ENCODE measurements around the gene MYO5C.

Gene MYO5C

DNA sequence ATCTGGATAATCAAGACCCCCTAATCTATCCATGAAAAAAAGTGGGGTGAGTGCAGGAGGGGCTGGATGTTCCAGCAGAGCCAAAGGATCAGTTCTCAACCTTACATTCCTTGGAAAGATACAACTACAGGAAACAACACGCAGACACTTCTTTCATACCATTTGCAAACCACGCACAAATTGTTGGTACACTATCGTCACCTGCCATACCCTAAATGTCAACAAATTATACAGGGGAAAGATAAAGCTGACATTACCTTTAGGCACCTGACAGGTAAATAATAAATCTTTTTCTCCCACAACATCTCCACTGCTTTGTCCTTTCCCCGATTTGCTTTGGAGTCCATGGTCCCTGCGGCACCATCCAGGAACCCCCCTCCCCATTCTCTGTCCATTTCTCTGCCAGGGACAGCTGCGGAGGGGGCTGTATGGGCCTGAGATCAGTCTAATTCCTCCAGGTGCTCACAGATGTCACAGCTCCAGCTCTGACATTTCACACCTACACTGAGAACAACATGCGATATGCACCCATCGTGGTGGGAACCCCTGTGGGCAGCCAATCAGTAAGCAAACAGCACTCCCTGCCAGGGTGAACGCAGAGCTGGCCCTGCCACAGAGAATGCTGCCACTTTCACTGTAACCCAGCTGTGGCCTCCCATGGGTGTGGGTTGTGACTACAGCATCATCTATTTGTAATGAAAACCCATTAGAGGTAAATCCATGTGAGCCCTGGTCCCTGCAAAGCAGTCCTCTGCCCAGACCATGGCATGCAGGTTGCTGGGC, 145.4 kb downstream of the MYO5C start:
- H3K9me3 ChIP-seq (ENCODE audit: control insufficient read depth in 1 of 2, low read length in 2 of 2): no peaks in the 10 kb centered on the region
- no peaks in the 10 kb centered on the region for H3K4me1 ChIP-seq (ENCODE audit: control insufficient read depth in 1 of 2, insufficient read depth in 2 of 2, low read length in 2 of 2)
- no peak overlapping the region for H3K27ac ChIP-seq (ENCODE audit: low read length)
- no peaks in the 10 kb centered on the region for H3K27me3 ChIP-seq (ENCODE audit: low read depth, low read length)
- H3K36me3 ChIP-seq (ENCODE audit: control insufficient read depth in 1 of 2, insufficient read depth in 2 of 2, low read length in 2 of 2): peaks cover 15 to 36% of the 10 kb centered on the region in 2 donors
- no peak overlapping the region for H3K4me3 ChIP-seq (ENCODE audit: low read depth in 1 of 2, low read length in 2 of 2)

DNA sequence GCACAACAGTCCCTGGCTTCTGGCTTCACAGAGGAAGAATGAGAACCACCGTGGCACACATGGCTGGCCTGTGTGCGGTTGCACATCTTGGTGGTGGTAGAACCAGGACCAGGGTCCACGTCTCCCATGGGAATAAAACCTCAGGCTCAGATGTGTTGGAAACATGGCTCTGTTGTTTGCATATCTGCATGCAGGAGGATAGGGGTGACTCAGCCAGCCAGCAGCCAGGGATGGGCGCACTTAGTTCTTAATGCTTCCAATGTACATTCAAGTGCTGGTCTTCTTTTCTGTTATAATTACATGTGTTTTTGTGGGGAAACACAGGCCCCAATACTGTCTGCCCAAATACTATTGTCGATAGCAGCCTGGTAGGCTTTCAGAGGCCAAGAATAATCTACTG, 147.2 kb downstream of the MYO5C start:
- no peak overlapping the region for H3K4me3 ChIP-seq (ENCODE audit: low read depth in 1 of 2, low read length in 2 of 2)
- no peaks in the 10 kb centered on the region for H3K27me3 ChIP-seq (ENCODE audit: low read depth, low read length)
- H3K4me1 ChIP-seq (ENCODE audit: control insufficient read depth in 1 of 2, insufficient read depth in 2 of 2, low read length in 2 of 2): no peaks in the 10 kb centered on the region
- no peak overlapping the region for H3K27ac ChIP-seq (ENCODE audit: low read length)
- H3K36me3 ChIP-seq (ENCODE audit: control insufficient read depth in 1 of 2, insufficient read depth in 2 of 2, low read length in 2 of 2): peaks cover 15 to 47% of the 10 kb centered on the region in 2 donors
- H3K9me3 ChIP-seq (ENCODE audit: control insufficient read depth in 1 of 2, low read length in 2 of 2): no peaks in the 10 kb centered on the region

DNA sequence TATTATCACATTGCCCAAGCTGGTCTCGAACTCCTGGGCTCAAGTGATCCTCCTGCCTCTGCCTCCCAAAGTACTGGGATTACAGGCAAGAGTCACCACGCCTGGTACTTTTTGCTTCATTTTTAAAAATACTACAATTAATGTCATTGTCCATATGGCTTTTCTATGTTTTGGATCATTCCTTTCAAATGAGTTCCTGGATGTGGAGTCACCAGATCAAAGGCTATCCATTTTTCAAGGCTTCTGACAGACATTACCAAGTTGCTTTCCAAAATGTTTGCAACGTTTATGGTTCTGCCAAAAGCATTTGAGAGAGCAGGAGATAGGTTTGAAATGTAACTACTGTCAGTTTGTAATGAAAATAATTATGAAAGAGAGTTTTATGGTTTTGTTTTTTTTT, 148.8 kb downstream of the MYO5C start:
- H3K27ac ChIP-seq (ENCODE audit: low read length): no peak overlapping the region

DNA sequence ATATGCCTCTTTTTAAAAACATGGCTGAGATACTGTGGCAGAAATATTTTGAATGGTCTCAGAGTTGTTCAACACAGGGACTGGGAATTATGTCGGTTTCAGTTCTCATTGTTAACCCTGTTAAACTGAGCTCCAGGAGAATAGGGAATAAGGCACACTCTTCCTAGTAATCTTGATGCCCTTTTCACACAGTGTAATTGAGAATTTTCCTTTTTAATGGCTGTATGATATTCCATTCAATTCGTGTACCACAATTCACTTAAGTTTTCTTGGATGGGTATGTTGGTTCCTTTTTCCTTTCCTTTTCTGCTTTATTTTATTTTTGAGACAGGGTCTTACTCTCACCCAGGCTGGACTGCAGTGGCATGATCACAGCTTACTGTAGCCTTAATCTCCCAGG, 149.3 kb downstream of the MYO5C start:
- H3K36me3 ChIP-seq (ENCODE audit: control insufficient read depth in 1 of 2, insufficient read depth in 2 of 2, low read length in 2 of 2): peaks cover 15 to 35% of the 10 kb centered on the region in 2 donors

More for the DNA sequence above, 148.8 kb downstream of the MYO5C start:
- Histone ChIP-seq H3K4me3 (ENCODE audit: low read depth in 1 of 2, low read length in 2 of 2) (no peak overlapping the region), H3K9me3 (ENCODE audit: control insufficient read depth in 1 of 2, low read length in 2 of 2) (no peaks in the 10 kb centered on the region), H3K36me3 (ENCODE audit: control insufficient read depth in 1 of 2, insufficient read depth in 2 of 2, low read length in 2 of 2) (peaks cover 15 to 40% of the 10 kb centered on the region in 2 donors), H3K4me1 (ENCODE audit: control insufficient read depth in 1 of 2, insufficient read depth in 2 of 2, low read length in 2 of 2) (no peaks in the 10 kb centered on the region), H3K27me3 (ENCODE audit: low read depth, low read length) (no peaks in the 10 kb centered on the region)

GRCh38 chr15:52144656-52145178, 150.9 kb downstream of the MYO5C start:
- H3K4me3 ChIP-seq (ENCODE audit: low read depth in 1 of 2, low read length in 2 of 2): no peak overlapping the region
- no peaks in the 10 kb centered on the region for H3K27me3 ChIP-seq (ENCODE audit: low read depth, low read length)
- H3K9me3 ChIP-seq (ENCODE audit: control insufficient read depth in 1 of 2, low read length in 2 of 2): no peaks in the 10 kb centered on the region
- no peaks in the 10 kb centered on the region for H3K4me1 ChIP-seq (ENCODE audit: control insufficient read depth in 1 of 2, insufficient read depth in 2 of 2, low read length in 2 of 2)
- peaks cover 15 to 27% of the 10 kb centered on the region in 2 donors for H3K36me3 ChIP-seq (ENCODE audit: control insufficient read depth in 1 of 2, insufficient read depth in 2 of 2, low read length in 2 of 2)
- H3K27ac ChIP-seq (ENCODE audit: low read length): no peak overlapping the region

More for the DNA sequence above, 149.3 kb downstream of the MYO5C start:
- Histone ChIP-seq H3K27me3 (ENCODE audit: low read depth, low read length) (no peaks in the 10 kb centered on the region), H3K27ac (ENCODE audit: low read length) (no peak overlapping the region), H3K9me3 (ENCODE audit: control insufficient read depth in 1 of 2, low read length in 2 of 2) (no peaks in the 10 kb centered on the region), H3K4me3 (ENCODE audit: low read depth in 1 of 2, low read length in 2 of 2) (no peak overlapping the region), H3K4me1 (ENCODE audit: control insufficient read depth in 1 of 2, insufficient read depth in 2 of 2, low read length in 2 of 2) (no peaks in the 10 kb centered on the region)

- Histone ChIP-seq H3K9me3 (ENCODE audit: control insufficient read depth in 1 of 2, low read length in 2 of 2) (no peaks in the 10 kb centered on the region), H3K36me3 (ENCODE audit: control insufficient read depth in 1 of 2, insufficient read depth in 2 of 2, low read length in 2 of 2) (peaks cover 8 to 19% of the 10 kb centered on the region in 2 donors), H3K4me1 (ENCODE audit: control insufficient read depth in 1 of 2, insufficient read depth in 2 of 2, low read length in 2 of 2) (no peaks in the 10 kb centered on the region), H3K4me3 (ENCODE audit: low read depth in 1 of 2, low read length in 2 of 2) (no peak overlapping the region), H3K27me3 (ENCODE audit: low read depth, low read length) (no peaks in the 10 kb centered on the region), H3K27ac (ENCODE audit: low read length) (no peak overlapping the region)
Observed at GRCh38 chr15:52143873-52144272, 151.7 kb downstream of the MYO5C start.

Measured in muscle layer of duodenum (tissue), 2 donors.